Dendritic cell treated with granulocyte-macrophage colony-stimulating factor and Interleukin-4, amounts not matched to agents 40 ng/mL and 50 ng/mL, for 4 days (primary cell): ENCODE results near the gene KCNT1.

ENCODE experiments used
- H3K27ac Mint-ChIP-seq: one replicate; pipeline ENCODE4 v1.8.0; 2022; ENCODE audit warnings: mild to moderate bottlenecking, mixed read lengths
- H3K27me3 Mint-ChIP-seq: one replicate; pipeline ENCODE4 v1.8.0; 2022; ENCODE audit warnings: mild to moderate bottlenecking, mixed read lengths
- H3K36me3 Mint-ChIP-seq: one replicate; pipeline ENCODE4 v1.8.0; 2022; ENCODE audit warnings: low read depth, mixed read lengths
- H3K4me1 Mint-ChIP-seq: one replicate; pipeline ENCODE4 v1.8.0; 2022; ENCODE audit warnings: low read depth, mixed read lengths
- H3K4me3 Mint-ChIP-seq: one replicate; pipeline ENCODE4 v1.8.0; 2022; ENCODE audit warnings: mild to moderate bottlenecking, moderate library complexity, mixed read lengths
- H3K9me3 Mint-ChIP-seq: one replicate; pipeline ENCODE4 v1.8.0; 2022; ENCODE audit warnings: mixed read lengths
- intact Hi-C: fragments of 100-400 bp; cut with micrococcal nuclease; formaldehyde crosslinking; loops from one replicate; pipeline ENCODE4 v1.15.0; 2022

Gene KCNT1

DNA sequence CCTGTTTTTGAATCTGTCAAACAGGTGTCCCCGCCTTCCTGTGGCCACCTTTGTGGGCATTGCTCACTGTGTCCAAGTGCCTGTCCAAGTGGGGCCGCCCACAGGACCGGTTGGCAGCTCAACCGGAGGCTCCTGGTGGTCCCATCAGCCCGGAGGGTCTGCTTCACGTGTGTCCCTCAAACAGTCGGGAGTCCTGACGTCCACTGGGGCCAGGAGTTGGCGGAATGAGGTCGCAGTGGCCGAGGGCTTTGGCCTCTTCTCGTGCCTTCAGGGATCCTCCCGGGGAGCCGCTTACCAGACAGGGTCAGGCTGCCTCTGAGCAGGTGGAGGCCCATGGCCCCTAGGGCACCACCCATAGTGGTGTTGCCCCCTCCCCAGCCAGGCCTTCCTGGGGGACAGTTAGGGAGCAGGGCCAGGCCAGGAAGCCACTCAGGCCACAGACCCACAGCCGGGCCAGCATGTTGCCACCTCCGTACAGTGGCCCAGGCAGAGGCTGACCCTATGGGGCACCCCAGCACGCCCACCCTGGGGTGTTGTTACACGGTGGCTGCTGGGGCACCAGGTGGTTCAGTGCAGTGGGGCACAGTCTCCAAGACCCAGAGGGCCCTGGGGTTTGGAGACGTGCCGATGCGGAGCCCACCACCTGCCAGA is 69.5 kb downstream of the KCNT1 start:
- Mint-ChIP-seq H3K36me3 (no peaks in the 10 kb centered on the region), H3K27ac (no peak overlapping the region), H3K27me3 (no peaks in the 10 kb centered on the region), H3K4me3 (no peak overlapping the region), H3K4me1 (no peaks in the 10 kb centered on the region), H3K9me3 (peaks cover 25% of the 10 kb centered on the region)
- intact Hi-C loops = no loop called here

DNA sequence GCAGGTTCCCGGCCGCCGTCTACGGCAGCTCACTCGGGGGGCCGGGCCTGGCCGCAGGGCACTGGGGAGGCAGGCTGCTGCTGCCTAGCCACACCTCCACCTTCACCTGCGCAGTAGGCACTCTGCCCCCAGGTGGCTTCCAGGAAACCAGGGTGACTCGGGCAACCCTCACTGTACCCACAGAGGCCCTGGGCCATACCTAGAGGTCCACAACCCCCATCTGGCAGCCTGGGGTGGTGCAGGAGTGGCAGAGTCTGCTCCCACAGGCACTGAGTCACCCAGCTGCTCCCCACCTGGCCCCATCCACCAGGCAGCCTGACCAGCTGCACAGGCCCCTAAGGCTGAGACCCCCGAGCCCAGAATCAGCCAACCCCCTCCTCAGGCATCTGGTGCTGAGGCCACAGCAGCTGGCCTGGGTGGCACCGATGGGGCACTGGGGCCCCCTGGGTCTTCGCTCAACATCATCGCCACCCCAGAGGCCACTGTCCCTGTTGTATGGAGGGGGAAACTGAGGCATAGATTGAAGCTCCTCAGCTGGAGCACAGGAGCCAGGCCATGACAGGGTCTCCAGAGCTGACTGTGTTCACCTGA is 70.2 kb downstream of the KCNT1 start:
- Mint-ChIP-seq H3K36me3 (no peaks in the 10 kb centered on the region), H3K27ac (no peak overlapping the region), H3K27me3 (no peaks in the 10 kb centered on the region), H3K4me1 (no peaks in the 10 kb centered on the region), H3K4me3 (no peak overlapping the region), H3K9me3 (peaks cover 19% of the 10 kb centered on the region)
- intact Hi-C loops = no loop called here

DNA sequence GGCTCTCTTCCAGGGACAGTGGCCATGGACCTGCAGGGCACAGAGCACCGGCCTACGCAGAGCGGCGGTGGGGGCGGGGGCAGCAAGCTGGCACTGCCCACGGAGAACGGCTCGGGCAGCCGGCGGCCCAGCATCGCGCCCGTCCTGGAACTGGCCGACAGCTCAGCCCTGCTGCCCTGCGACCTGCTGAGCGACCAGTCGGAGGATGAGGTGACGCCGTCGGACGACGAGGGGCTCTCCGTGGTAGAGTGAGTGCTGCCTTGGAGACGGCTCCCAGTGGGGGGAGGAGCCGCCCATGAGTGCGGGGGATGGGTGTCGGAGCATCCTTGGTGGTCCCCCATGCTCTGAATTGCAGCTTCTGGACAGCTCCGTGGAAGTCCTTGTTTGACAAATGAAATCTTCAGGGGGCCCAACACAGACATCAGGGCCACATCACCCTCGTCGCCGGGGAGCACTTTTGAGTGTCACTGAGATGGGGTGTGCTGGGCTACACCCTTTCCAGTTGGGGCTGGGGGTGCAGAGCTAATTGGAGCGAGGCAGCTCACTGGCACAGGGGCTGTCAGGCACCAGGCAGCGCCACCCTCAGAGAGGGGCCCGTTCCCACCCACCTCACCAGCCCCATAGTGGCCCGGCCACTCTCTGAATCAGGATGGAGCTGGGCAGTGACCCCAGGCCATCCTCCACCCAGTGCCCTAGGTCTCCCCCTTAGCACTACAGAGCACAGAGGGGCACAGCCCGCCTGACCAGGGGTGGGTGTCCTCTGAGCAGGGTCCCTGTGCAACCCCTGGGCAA is 70.9 kb downstream of the KCNT1 start:
- H3K4me1 Mint-ChIP-seq = no peaks in the 10 kb centered on the region
- peaks cover 12% of the 10 kb centered on the region for H3K9me3 Mint-ChIP-seq
- H3K4me3 Mint-ChIP-seq = no peak overlapping the region
- H3K27ac Mint-ChIP-seq = no peak overlapping the region
- no peaks in the 10 kb centered on the region for H3K27me3 Mint-ChIP-seq
- intact Hi-C loops = no loop called here
- H3K36me3 Mint-ChIP-seq = no peaks in the 10 kb centered on the region

DNA sequence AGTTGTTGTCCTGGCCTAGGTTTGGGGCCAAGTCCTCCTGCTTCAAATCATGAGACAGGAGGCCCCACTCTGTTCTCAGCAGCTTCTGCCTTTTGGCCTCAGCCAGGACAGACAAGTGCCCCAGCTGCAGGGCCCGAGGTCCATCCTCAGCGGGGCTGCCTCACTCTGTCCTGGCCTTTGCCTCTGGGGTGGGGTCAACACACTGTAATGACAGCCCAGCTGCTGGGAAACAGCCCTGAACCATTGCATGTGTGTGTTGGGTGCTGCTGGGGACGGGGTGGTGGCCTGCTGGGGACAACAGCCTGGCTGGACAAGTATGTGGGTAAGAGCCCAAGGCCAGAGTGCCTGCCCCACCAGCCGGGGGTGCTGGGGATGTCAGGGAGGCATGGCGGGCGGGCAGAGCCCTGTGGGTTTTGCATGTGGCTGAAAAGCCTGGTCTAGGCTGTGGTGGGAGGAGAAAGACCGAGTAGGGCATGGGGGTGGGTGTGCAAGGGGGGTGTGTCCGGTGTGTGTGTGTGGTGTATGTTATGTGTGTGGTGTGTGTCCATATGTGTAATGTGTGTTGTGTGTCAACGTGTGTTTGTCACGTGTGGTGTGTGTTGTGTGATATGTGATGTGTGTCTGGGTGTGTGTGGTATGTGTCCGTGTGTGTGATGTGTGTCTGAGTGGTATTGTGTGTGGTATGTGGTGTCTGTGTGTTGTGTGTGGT is 71.7 kb downstream of the KCNT1 start:
- Mint-ChIP-seq H3K4me3 (no peak overlapping the region), H3K27me3 (no peaks in the 10 kb centered on the region), H3K27ac (no peak overlapping the region), H3K4me1 (no peaks in the 10 kb centered on the region), H3K9me3 (peaks cover 6% of the 10 kb centered on the region), H3K36me3 (no peaks in the 10 kb centered on the region)
- intact Hi-C loops = no loop called here

DNA sequence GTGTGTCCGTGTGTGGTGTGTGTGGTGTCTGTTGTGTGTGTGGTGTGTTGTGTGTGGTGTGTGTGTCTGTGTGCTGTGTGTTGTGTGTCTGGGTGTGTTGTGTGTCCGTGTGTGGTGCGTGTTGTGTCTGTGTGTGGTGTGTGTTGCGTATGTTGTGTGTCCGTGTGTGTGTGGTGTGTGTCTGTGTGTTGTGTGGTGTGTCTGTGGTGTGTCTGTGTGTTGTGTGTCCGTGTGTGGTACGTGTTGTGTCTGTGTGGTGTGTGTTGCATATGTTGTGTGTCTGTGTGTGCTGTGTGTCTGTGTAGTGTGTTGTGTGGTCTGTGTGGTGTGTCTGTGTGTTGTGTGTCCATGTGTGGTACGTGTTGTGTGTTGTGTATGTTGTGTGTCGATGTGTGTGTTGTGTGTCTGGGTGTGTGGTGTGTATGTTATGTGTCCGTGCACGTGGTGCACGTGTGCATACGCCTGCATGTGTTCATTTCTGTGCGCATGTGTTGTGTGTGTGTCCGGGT is 72.3 kb downstream of the KCNT1 start:
- intact Hi-C loops = no loop called here
- Mint-ChIP-seq H3K9me3 (peaks cover under 1% of the 10 kb centered on the region), H3K4me3 (no peak overlapping the region), H3K36me3 (no peaks in the 10 kb centered on the region), H3K27me3 (no peaks in the 10 kb centered on the region), H3K4me1 (no peaks in the 10 kb centered on the region), H3K27ac (no peak overlapping the region)

DNA sequence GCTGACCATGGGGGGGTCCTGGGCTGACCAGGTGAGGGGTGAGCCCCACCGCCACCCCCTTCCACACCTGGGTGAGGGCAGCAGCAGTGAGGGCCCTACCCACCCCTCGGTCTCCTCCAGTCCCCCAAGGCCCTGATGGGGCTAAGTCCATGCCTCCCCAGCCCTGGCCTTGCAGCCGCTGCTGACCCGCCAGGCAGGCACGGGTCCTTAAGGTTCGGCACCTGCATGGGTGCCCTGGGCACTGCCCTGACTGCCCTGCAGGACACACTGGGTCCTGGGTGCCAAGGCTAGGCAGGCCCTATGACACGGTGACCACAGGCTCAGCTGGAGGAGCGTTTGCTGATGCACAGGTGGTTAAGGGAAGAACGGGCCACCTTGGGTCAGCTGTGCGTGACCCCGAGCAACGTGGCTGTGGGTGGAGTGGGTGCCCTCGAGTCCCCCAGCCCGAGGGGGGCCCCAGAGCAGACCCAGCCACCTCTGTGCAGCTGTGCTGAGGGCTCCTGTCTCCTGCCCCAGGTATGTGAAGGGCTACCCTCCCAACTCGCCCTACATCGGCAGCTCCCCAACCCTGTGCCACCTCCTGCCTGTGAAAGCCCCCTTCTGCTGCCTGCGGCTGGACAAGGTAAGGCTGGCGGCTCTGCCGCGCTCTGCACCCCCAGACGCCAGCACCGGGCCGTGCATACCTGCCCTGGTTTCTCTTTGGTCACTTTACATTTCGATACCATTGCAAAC is 73.0 kb downstream of the KCNT1 start:
- intact Hi-C loops = no loop called here
- no peaks in the 10 kb centered on the region for H3K36me3 Mint-ChIP-seq
- no peaks in the 10 kb centered on the region for H3K27me3 Mint-ChIP-seq
- H3K4me3 Mint-ChIP-seq = no peak overlapping the region
- no peak overlapping the region for H3K27ac Mint-ChIP-seq
- no peaks in the 10 kb centered on the region for H3K9me3 Mint-ChIP-seq
- no peaks in the 10 kb centered on the region for H3K4me1 Mint-ChIP-seq

DNA sequence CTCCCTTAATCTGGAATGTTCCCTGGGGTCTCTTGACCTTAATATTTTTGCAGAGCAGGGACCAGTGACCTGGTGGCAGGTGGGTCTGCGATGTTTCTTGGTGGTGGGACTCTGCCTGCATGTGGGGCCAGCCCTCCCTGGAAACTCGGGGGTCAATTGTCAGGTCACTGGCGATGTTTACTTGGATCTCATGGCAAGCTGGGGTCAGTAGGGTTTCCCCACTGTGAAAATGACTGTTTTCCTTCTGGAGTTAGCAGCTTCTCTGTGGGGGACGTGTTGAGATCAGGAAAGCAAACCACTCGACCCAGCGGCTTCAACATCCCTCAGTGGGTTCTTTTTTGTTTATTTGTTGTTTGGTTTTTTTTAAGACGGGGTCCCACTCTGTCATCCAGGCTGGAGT is 73.9 kb downstream of the KCNT1 start:
- Mint-ChIP-seq H3K4me1 (no peaks in the 10 kb centered on the region), H3K27ac (no peak overlapping the region), H3K36me3 (no peaks in the 10 kb centered on the region), H3K9me3 (no peaks in the 10 kb centered on the region), H3K27me3 (no peaks in the 10 kb centered on the region), H3K4me3 (no peak overlapping the region)
- intact Hi-C loops = no loop called here

DNA sequence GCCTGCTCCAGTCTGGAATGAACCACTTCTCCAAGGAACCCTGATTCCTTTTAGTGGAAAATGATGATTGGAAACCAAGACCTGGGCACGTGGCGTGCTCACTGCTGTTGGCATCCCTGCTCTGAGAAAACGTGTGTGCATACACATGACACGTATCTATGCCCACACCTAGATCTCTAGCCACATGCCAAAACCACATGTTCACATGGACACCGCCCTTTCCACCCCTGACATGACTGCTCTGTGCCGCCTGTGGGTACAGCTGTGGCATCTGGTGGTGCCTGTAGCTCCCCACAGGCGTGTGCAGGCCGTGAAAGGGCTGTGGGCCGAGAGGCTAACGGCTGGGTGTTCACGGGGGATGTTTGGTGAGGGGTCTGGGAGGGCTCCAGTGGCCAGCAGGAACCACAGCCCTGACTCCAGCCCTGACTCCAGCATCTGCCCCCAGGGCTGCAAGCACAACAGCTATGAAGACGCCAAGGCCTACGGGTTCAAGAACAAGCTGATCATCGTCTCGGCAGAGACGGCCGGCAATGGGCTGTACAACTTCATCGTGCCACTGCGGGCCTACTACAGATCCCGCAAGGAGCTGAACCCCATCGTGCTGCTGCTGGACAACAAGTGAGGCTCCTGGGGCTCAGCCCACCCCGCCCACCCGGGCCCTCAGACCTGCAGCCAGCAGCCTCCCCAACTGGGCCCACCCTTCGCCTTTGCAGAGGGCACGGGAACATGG is 75.1 kb downstream of the KCNT1 start:
- Mint-ChIP-seq H3K9me3 (no peaks in the 10 kb centered on the region), H3K4me3 (no peak overlapping the region), H3K27me3 (no peaks in the 10 kb centered on the region), H3K4me1 (no peaks in the 10 kb centered on the region), H3K36me3 (no peaks in the 10 kb centered on the region), H3K27ac (no peak overlapping the region)
- intact Hi-C loops = no loop called here

DNA sequence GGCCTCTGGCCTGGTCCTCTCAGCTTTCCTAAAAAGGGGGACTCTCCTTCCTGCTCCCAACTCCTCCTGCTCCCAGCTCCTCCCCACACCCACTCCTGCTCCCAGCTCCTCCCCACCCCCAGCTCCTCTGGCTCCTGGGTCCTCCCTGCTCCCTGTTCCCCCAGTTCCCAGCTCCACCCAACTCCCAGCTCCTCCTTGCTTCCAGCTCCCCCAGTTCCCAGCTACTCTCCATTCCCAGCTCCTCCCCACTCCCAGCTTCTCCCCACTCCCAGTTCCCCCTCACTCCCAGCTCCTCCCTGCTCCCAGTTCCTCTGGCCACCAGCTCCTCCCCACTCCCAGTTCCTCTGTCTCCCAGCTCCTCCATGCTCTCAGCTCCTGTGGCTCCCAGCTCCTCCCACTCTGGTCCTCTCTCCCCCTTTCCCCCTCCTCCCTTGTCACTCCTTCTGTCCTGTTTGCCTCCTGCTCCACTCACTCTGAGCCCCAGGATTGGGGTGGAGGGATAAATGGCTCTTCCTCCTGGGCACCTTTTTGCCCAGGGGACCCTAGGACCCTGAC is 75.7 kb downstream of the KCNT1 start:
- no peak overlapping the region for H3K27ac Mint-ChIP-seq
- no peaks in the 10 kb centered on the region for H3K9me3 Mint-ChIP-seq
- no peaks in the 10 kb centered on the region for H3K36me3 Mint-ChIP-seq
- no peaks in the 10 kb centered on the region for H3K4me1 Mint-ChIP-seq
- no peak overlapping the region for H3K4me3 Mint-ChIP-seq
- peaks cover 3% of the 10 kb centered on the region for H3K27me3 Mint-ChIP-seq
- intact Hi-C loops = no loop called here

DNA sequence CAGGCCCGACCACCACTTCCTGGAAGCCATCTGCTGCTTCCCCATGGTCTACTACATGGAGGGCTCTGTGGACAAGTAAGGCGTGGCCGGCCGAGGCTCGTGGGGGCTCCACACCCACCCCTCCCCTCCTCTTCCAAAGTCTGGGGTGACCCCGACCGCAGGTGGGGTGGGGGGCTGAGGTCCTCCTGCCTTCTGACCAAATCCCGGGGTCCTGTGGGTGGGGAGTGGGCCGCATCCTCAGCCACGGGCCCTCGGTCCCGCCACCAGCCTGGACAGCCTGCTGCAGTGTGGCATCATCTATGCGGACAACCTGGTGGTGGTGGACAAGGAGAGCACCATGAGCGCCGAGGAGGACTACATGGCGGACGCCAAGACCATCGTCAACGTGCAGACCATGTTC is 76.4 kb downstream of the KCNT1 start:
- intact Hi-C loops = no loop called here
- Mint-ChIP-seq H3K27me3 (peaks cover 3% of the 10 kb centered on the region), H3K9me3 (no peaks in the 10 kb centered on the region), H3K4me1 (no peaks in the 10 kb centered on the region), H3K36me3 (no peaks in the 10 kb centered on the region), H3K4me3 (no peak overlapping the region), H3K27ac (no peak overlapping the region)

DNA sequence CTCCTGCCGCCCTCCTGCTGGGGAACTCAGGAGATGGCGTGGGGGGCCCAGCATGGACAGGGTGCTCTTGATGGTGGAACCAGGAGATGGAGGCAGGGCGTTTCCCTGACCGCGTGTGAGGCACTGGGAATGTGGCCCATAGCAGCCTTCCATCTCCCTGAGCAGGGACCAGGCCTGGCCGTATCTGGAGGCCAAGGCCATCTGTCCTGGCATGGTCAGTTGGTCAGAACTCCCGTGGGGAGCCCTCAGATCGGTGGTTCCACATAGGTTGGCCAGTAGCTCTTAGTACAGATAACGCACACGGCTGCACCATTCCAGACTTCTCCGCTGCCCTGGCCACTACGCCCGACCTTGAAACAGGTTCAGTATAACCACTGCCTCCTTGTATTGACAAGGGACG is 77.6 kb downstream of the KCNT1 start:
- Mint-ChIP-seq H3K9me3 (no peaks in the 10 kb centered on the region), H3K27ac (no peak overlapping the region), H3K4me3 (no peak overlapping the region), H3K36me3 (no peaks in the 10 kb centered on the region), H3K4me1 (no peaks in the 10 kb centered on the region), H3K27me3 (peaks cover 3% of the 10 kb centered on the region)
- intact Hi-C loops = no loop called here

DNA sequence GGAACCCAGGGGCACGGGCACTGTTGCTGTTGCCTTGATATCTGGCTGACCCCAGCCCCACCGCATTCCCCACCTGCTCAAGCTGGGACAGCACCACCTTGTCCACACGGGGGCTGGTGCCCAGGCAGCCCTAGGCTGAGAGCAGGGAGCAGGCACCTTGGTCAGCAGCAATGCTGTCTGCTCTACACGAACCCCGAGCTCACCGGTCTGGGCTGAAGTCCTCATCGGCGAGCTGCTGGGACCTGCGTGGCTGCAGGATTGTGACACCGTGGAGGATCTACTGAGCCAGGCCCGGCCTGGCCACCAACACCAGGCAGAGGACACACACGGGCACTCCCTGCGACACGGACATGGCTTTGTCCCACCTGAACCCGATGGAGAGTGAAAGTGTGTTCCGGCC is 78.1 kb downstream of the KCNT1 start:
- no peak overlapping the region for H3K27ac Mint-ChIP-seq
- H3K36me3 Mint-ChIP-seq = no peaks in the 10 kb centered on the region
- no peak overlapping the region for H3K4me3 Mint-ChIP-seq
- no peaks in the 10 kb centered on the region for H3K4me1 Mint-ChIP-seq
- no peaks in the 10 kb centered on the region for H3K9me3 Mint-ChIP-seq
- intact Hi-C loops = no loop called here
- peaks cover 3% of the 10 kb centered on the region for H3K27me3 Mint-ChIP-seq

DNA sequence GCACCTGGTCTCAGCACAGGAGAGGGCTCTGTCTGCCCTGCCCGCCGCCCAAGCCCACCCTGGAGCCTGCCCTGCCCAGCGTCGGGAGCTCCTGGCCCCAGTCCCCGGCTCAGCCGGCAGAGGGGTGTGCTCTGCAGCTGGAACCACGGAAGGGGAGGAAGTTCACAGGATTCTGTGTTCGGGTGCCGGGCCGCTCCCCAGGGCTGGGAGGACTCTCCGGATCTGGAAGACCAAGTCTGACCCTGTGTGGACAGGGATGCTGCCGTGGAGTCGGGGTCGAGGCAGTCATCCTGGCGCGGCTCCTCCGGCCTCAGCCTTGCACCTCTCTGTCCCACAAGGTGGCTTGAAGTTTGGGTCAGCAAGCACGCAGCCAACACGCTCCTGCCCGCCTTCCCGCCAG is 78.6 kb downstream of the KCNT1 start:
- no peaks in the 10 kb centered on the region for H3K9me3 Mint-ChIP-seq
- no peaks in the 10 kb centered on the region for H3K4me1 Mint-ChIP-seq
- intact Hi-C loops = no loop called here
- no peaks in the 10 kb centered on the region for H3K36me3 Mint-ChIP-seq
- no peak overlapping the region for H3K4me3 Mint-ChIP-seq
- peaks cover 3% of the 10 kb centered on the region for H3K27me3 Mint-ChIP-seq
- no peak overlapping the region for H3K27ac Mint-ChIP-seq
